HG03280 (cell line): ENCODE measurements around the gene THSD1.

Experiments used
- ATAC-seq: cut with Tn5 transposase; IDR thresholded peaks from one replicate; pipeline ENCODE4 v1.9.1; 2021; ENCODE audit warnings: mild to moderate bottlenecking, moderate library complexity; ENCODE audit not compliant: unreplicated experiment

The THSD1 gene, protein sequence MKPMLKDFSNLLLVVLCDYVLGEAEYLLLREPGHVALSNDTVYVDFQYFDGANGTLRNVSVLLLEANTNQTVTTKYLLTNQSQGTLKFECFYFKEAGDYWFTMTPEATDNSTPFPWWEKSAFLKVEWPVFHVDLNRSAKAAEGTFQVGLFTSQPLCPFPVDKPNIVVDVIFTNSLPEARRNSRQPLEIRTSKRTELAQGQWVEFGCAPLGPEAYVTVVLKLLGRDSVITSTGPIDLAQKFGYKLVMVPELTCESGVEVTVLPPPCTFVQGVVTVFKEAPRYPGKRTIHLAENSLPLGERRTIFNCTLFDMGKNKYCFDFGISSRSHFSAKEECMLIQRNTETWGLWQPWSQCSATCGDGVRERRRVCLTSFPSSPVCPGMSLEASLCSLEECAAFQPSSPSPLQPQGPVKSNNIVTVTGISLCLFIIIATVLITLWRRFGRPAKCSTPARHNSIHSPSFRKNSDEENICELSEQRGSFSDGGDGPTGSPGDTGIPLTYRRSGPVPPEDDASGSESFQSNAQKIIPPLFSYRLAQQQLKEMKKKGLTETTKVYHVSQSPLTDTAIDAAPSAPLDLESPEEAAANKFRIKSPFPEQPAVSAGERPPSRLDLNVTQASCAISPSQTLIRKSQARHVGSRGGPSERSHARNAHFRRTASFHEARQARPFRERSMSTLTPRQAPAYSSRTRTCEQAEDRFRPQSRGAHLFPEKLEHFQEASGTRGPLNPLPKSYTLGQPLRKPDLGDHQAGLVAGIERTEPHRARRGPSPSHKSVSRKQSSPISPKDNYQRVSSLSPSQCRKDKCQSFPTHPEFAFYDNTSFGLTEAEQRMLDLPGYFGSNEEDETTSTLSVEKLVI

DNA sequence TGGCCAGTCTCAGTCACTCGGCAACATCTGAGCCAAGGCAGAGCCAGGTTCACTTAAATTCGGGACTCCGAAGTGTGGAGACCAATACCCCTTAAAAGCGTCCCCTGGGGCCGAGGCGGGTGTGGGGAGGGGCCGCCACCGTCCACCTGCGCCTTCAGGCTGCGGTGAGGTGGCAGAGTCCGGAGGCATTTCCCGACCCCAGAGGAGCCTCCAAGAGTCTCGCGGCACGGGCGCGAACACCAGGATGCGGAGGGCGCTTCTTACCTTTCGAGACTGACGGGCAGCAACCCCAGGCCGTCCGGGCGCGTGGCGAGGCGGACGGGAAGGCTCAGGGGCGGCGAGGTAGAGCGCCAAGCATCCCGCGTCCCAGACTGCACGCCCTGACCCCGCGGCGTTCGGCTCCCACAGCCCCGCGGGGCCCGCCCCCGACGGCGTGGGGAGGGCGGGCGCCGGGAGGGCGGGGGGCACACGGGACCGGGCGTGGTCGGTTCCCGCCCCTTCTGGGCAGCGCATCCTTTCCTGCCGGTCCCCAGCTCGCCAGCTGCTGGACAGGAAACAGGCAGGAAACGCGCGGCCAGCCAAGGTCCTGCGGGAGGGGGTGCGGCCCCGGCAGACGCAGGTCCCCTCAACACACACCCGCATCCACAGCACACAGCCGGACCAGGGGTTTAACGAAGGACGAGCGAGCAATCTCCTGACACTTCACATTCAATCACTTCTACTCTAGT, at the start of gene THSD1:
THSD1 (minus strand) TSS at position 406 of the 728 bp plus-strand sequence. CDS start 3,572 bp downstream, outside the sequence.
- no peak for ATAC-seq

DNA sequence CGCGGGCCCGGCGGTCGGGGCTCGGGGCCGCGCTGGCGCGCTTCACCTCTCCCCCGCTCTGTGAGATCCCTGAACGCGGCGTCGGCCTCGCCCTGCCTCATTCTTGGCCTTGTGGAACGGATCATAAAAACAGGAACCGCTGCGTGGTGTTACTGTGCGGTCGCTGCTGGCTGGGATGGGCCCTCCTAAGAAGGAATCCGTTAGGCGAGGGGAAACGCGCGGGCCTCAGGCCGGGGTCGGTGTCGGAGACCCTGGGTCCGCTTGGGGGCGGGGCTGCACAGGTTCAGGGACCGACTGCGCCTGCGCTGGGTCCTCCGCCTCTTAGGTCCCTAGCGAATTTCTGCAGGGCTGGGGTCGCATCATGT, 49.7 kb upstream of the THSD1 start:
- ATAC-seq = peak; percentile 30

DNA sequence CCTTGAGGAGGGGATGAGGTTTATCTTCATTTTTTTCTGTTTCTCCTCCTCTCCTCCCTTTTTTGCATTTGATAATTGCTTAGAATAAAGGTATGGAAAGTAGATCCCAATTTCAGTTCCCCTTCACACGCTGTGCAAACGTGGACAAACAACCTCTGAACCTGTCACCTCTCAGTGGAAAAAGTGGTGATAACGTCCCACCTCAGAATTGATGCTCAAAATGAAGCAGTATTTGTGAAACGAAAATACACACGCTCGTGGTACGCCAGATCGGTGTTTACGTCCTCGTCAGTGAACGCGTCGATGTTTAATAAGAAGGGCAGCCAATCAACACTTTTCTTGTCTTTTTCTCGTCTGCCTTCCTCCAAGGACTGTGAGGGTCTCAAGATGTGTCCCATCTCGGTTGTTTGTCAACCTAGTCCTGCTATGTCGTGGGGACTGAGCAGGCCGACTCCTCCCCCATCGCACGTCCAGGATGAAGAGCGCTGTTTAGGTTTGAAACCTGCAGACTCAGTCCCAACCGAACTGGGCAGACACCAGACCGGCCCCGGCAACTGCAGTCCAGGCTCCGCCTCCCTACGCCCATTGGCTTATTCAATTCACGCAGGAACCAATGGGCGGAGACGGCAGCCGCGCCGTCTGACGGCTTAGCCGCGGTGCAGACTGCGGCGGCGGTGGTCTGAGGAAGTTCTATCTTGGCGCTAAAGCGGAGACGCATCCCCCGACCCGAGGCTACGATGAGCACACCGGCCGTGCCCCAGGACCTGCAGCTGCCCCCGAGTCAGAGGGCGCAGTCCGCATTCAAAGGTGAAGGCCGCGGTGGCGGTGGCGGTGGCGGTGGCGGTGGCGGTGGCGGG, 49.1 kb upstream of the THSD1 start, which contains the start of gene CKAP2:
CKAP2 (plus strand) TSS at position 659 of the 857 bp plus-strand sequence; CDS start at position 738, 79 bp downstream.
- ATAC-seq = peak; percentile 73

DNA sequence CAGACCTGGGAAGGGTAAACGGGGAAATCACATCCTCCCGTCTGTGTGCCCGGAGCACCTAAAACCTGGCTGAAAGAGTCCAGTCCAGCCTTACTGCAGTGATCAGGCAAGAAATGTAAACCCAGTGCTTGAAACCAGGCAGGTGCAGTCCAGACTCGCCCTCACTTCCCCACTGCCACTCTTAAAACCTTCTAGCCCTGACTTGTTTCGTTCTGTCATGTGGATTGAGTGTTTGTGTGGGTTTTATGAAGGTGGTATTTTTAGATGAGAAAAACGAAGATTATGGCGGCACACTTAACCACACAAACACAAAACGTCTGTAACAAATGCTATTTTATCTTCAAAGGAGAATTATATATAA, 48.5 kb upstream of the THSD1 start:
- ATAC-seq = peak; percentile 30

DNA sequence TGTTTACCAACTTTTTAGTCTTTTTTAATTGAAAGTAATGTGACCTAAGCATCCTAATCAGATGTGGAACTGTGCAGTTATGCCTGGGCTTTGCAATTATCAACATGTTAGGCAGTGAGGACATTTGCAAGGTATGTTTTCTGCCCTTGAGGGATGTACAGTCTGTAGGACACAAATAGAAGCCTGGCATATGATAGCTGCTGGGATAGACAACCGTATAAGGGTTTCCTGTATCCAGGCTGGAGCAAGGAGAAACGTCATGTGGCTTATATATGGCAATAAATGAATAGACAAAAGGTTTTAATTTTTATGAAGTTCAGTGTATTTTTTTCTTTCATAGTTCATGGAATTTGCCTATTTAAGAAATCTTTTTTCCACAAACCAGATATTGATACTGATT, 46.5 kb upstream of the THSD1 start:
- no peak for ATAC-seq

DNA sequence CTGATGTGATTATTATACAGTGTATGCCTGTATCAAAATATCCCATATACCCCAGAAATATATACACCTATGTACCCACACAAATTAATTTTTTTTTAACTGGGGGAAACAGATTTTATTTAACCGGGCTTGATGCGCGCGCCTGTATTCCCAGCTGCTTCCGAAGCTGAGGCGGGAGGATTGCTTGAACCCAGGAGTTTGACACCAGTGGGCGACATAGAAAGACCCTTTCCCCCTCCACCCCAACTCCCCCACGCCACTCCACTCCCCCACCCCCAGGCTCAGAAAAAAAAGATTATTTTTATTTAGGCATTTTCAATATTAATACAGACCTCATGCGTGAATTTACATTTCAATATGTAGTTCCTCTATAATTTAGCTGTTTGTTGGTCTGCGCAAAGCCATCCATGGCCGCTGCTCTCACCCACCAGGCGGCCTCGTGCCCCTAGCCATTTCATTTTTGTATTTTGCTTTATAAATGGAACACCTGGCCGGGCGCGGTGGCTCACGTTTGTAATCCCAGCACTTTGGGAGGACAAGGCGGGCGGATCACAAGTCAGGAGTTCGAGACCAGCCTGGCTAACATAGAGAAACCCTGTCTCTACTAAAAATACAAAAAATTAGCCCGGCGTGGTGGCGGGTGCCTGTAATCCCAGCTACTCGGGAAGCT, 45.3 kb upstream of the THSD1 start:
- ATAC-seq = no peak

DNA sequence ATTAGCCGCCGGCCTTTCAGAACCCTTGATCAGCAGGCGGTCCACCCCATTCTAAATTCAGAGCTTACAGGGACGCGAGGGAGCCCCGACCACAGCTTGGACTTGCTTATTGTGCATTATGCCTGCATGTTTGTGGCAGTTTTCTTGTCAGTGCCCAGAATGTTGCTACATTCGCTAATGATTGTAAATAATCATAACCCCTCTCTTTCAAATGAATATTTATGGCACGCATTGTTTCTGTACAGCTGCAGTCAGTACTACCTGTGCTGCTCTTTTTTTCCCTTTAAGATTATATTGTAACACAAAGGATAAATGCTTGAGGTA, 44.8 kb upstream of the THSD1 start:
- ATAC-seq = no peak

DNA sequence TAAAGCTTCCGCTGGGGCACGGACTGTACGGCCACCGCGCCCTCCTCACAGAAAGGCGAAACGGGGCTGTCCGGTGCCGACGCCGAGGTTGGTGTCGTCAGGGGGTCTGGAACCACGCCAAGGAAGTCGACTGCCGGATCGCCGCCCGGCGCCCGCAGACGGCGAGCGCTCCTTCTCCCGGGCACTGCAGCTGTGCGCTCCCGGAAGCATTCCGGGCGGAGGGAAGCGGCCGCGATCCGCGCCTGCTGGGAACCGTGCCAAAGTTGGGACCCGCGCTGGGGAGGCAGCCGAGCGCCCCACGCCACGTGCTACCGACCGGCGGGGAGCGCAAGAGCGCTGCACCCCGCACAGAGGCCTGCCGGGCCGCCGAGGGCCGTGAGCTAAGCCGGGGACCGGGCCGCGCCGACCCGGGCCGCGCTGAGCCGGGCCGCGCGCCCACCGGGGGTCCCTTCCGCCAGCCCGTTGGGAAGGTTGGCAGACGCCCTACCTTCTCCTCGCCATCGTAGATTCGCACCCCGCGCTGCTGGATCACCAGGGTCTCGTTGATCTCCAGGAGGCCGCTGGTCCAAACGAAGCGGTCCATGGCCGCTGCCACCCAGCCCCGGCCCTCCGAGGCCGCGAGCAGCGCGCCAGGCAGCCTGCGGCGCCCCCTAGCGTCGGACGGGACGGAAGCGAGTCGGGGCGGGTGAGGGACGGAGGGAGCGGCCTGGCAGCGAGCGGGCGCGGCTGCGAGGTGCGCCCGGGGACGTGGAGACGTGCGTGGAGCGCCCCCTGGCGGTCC, 44.2 kb upstream of the THSD1 start, which contains the start of gene VPS36:
VPS36 (minus strand) TSS at position 623 of the 781 bp plus-strand sequence; CDS start at position 583, 40 bp downstream.
- peak; percentile 67 for ATAC-seq

DNA sequence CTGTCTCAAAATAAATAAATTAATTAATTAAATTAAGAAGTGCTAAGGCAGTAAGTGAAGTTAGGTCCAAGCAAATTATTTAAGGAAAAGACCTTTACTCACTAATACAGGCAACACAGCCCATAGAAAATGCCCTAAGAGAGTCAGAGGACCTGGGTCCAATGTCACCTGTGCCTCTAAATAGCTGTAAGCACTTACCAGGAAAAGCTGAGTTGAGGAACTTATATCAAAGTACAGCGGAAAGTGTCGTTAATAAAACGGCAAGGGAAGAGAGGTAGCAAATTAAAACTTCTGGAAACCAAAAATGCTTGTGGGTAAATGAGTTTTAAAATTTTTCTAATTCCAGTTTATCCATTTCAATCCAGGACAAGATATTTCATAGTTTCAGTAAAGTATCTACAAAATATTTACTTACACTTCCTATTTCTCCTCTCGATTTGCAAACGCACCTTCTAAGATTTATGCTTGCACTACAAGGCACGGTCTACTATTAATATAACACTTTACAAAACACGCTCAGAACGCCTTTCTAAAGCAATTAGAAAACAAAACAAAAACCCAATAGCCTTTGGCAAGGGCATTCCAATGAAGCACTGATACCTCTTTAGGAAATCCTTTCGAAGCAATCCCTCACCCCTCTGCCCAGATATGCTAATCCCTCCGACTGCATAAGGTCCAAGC, 43.5 kb upstream of the THSD1 start:
- no peak for ATAC-seq

DNA sequence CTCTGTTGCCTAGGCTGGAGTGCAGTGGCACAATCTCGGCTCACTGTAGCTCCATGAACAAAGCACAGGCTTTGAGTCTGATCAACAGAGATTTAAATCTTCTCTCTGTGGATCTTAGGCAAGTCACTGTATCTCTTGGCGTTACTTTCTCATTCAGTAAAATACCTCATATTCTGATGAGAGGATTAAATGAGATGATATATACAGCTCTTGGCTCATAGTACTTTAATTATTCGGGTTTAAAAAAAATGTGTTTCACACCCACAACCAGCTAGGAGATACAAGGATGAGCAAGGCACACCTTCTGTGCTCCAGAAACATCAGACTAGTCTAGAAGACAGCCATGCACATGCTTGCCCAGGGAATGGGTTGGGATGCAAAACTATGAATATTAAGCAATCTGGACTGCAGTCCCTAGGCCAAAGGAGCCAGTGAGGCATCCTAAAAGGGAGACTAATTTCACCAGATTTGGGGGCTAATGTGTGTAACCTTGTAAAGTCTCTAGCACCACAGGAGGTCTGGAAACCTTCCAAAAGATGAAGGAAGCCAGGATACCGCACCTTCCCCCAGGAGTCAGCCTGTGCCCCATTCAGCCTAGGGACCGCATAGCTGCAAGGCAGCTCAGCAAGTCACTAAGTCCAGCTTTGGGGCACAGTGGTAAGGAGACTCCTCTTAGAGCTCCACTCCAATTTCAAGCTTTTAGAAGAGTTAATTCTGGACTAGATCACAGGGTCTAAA, 42.0 kb upstream of the THSD1 start:
- ATAC-seq = no peak

DNA sequence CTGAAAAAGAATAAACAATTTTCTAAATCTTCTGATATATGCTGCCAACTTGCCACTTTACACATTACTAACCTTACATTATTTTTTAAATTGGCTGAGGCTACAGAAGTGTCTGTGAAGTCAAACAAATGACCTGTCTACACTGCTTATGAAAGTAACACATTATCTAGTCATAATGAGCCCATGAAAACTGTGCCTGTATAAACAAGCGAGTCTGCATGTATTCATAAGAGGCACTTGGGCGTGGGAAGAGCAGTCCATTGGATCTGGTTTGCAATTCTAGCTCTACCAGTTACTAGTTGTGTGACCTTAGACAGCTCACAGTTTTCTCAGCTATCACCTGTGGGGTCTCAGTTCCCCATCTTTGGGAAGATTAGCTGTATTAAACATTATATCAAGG, 41.4 kb upstream of the THSD1 start:
- ATAC-seq = no peak

DNA sequence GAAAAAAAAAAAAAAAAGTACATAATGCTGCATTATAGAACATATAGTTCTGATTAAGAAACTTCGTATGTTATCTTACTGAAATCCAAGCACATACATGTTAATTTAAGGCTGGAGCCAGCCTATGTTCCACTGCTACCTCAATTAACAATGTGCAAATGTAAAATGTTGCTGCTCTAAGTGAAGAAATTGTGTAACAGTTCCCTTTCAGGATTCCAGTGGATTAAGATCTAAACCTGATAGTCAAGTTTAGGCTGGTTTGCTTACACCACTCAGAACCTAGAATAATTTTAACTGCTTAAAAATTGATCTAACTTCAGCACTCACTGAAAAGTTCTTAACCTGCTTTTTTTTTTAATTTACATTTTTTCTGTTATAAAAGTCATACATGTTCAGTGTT, 40.3 kb upstream of the THSD1 start:
- no peak for ATAC-seq

DNA sequence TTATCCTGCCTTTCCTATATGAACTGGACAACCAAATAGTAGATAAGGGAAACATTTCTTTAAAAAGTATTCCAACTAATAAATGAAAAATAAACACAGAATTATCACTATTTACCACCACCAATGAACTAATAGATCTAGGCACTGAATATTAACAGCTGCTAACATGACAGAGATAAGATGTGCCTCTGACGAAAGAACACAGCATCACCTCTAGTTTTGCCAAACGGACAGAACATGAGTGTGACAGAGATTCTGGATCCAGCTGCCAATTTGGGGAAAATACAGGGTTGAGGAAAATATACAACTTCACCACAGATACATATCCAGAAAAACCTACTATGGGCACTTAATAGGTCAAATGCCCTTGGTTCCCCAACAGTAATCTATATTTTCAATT, 26.5 kb upstream of the THSD1 start:
- ATAC-seq = no peak

DNA sequence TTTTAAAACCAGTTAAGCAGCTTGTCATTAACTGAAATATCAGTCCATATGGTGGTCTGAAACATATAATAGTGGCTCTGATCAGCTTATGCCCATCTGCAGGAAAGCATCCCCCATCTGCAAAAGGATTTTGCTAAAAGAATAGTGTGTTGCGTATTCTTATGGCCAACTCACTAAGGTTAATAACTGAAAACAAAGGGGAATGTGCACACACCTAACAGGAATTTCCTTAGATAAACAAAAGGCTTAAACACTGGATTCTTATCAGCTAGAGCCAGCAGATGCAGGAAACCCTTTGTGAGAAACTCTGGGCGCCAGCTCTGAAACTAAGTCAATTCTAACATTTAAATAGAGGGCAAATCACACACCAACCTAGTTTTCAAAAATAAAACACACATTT, 22.3 kb upstream of the THSD1 start:
- ATAC-seq = no peak

DNA sequence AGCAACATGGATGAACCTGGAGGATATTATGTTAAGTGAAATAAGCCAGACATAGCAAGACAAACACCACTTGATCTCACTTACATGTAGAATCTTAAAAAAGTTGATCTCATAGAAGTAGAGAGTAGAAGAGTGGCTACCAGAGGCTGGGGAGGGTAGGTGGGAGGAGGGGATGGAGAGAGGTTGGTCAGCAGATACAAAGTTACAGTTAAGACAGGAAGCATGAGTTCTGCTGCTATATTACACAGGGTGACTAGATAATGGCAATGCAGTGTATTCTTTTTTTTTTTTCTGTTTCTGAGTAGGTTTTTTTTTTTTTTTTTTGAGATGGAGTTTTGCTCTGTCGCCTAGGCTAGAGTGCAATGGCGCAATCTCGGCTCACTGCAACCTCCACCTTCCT, 15.2 kb upstream of the THSD1 start:
- ATAC-seq = no peak

DNA sequence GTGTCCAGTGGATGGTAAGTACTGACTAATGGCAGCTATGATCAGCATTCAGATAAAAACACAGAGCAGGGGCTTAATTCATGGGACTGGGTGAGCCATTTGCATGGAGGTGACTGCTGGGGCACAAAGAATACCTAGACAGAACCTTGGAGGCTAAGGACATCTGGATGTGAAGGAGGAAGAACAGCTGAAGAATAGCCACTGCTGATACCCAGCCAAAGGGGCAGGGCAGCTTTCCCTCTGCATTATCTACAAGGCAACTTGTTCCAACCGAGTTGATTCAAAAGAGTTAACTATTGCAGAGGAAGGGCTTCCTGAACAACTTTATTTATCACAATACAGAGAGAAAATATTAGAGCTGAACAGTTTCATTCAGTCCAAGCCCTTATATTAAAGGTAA, 13.1 kb upstream of the THSD1 start:
- ATAC-seq = no peak

DNA sequence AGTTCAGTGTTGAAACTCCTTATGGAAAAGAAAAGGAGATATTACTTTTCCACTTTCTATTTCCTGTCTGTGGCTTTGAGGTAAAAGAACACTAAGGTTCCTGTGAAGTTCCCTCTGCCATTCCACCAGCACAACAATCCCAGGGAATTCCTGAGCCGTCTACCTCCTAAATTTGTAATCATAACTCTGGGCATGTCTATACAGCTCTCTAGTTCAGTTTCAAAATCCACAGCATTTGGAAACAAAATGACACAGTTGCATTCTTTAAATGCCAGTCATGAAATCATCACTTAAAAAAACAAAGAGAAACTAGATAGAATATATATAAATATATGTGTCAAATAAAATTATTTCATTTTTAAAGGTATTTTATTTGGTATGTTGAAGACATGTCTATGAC, 9.0 kb upstream of the THSD1 start:
- ATAC-seq = no peak

DNA sequence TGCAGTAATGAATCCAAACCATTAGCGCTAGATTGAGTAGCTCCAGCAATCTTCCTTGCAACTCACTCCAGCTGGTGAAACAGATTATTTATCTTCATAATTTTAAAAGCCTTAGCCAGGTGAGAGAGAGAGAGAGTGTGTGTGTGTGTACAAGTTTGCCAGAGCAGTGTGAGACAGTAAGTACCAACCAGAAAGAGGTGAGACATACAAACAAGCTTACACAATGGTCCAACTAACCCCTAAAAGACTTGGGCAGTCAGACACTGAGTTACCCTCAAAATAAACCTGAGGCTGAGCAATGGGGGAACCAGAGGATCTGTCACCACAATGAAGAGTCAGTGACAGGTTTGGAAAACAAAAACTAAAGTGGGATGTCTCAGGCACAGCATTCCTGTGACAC, 8.1 kb upstream of the THSD1 start:
- no peak for ATAC-seq
